OCI-LY1 (cell line): ENCODE results near the gene PID1.

Experiments used
- H2AFZ ChIP-seq: fragments of 200-600 bp; sonication (generic), shearing (Covaris generic); 2 replicates; pipeline ENCODE4 v1.6.0; 2014; ENCODE audit warnings: antibody characterized with exemption, mild to moderate bottlenecking, low read length
- H3F3A ChIP-seq: fragments of 200-600 bp; sonication (generic), shearing (Covaris generic); 2 replicates; pipeline ENCODE4 v1.6.0; 2014; ENCODE audit warnings: mild to moderate bottlenecking, antibody characterized with exemption, low read length, moderate library complexity; ENCODE audit not compliant: insufficient read depth
- H3K27ac ChIP-seq: fragments of 200-600 bp; sonication (generic); 2 replicates; pipeline ENCODE4 v1.5.1; 2014; ENCODE audit warnings: low read length, mixed run types, mild to moderate bottlenecking, low read depth; ENCODE audit not compliant: poor library complexity, severe bottlenecking
- H3K27me3 ChIP-seq: fragments of 200-600 bp; sonication (generic); 2 replicates; pipeline ENCODE4 v1.6.0; 2014; ENCODE audit warnings: antibody characterized with exemption, mild to moderate bottlenecking, low read length, moderate library complexity; ENCODE audit not compliant: insufficient read depth
- H3K36me3 ChIP-seq: fragments of 200-600 bp; sonication (generic); 2 replicates; pipeline ENCODE4 v1.6.1; 2014; ENCODE audit warnings: mild to moderate bottlenecking, antibody characterized with exemption, low read length, moderate library complexity, mixed read lengths; ENCODE audit not compliant: insufficient read depth
- H3K4me1 ChIP-seq: fragments of 200-600 bp; sonication (generic); 2 replicates; pipeline ENCODE4 v1.5.1; 2014; ENCODE audit warnings: mild to moderate bottlenecking, low read length, moderate library complexity; ENCODE audit not compliant: insufficient read depth, severe bottlenecking
- H3K4me2 ChIP-seq: fragments of 200-600 bp; sonication (generic), shearing (Covaris generic); 2 replicates; pipeline ENCODE4 v1.6.1; 2014; ENCODE audit warnings: low read length
- H3K4me3 ChIP-seq: fragments of 200-600 bp; sonication (generic); 2 replicates; pipeline ENCODE4 v1.5.1; 2014; ENCODE audit warnings: low read length, low read depth, mild to moderate bottlenecking, mixed read lengths; ENCODE audit not compliant: poor library complexity, severe bottlenecking
- H3K79me2 ChIP-seq: fragments of 200-600 bp; shearing (Covaris generic); 2 replicates; pipeline ENCODE4 v1.6.1; 2016; ENCODE audit warnings: mixed run types, low read length, mixed read lengths; ENCODE audit not compliant: insufficient read depth
- H3K9ac ChIP-seq: fragments of 200-600 bp; sonication (generic), shearing (Covaris generic); 2 replicates; pipeline ENCODE4 v1.6.1; 2014; ENCODE audit warnings: mild to moderate bottlenecking, low read length, mixed read lengths
- H3K9me2 ChIP-seq: fragments of 200-600 bp; sonication (generic), shearing (Covaris generic); 2 replicates; pipeline ENCODE4 v1.6.1; 2014; ENCODE audit warnings: low read depth, mild to moderate bottlenecking, low read length, mixed read lengths
- H3K9me3 ChIP-seq: fragments of 200-600 bp; shearing (Covaris generic); 2 replicates; pipeline ENCODE4 v1.6.1; 2014; ENCODE audit warnings: low read length, mixed read lengths
- H4K20me1 ChIP-seq: fragments of 200-600 bp; sonication (generic), shearing (Covaris generic); 2 replicates; pipeline ENCODE4 v1.6.0; 2016; ENCODE audit warnings: mild to moderate bottlenecking, low read length; ENCODE audit not compliant: insufficient read depth
- CTCF ChIP-seq: fragments of 200-600 bp; sonication (generic), shearing (Covaris generic); IDR thresholded peaks from 2 replicates; pipeline ENCODE4 v1.5.1; 2017; ENCODE audit warnings: mild to moderate bottlenecking, antibody characterized with exemption, low read length, moderate library complexity, mixed read lengths
- EZH2 ChIP-seq: fragments of 200-600 bp; sonication (generic), shearing (Covaris generic); IDR thresholded peaks from 2 replicates; pipeline ENCODE4 v1.8.0; 2017; ENCODE audit warnings: borderline replicate concordance, mixed run types, mild to moderate bottlenecking, antibody characterized with exemption, low read length, moderate library complexity, mixed read lengths

Gene PID1

GRCh38 chr2:229163893-229164292, 107.2 kb downstream of the PID1 start:
- Histone ChIP-seq H3K4me1 (no peaks in the 10 kb centered on the region), H2AFZ (no peak overlapping the region), H3K9me3 (no peaks in the 10 kb centered on the region), H3K4me3 (no peak overlapping the region), H3K36me3 (no peaks in the 10 kb centered on the region), H3K4me2 (no peak overlapping the region), H3K9ac (no peak overlapping the region), H3K27ac (no peak overlapping the region), H3K27me3 (no peaks in the 10 kb centered on the region), H4K20me1 (no peaks in the 10 kb centered on the region), H3F3A (no peaks in the 10 kb centered on the region), H3K9me2 (no peaks in the 10 kb centered on the region), H3K79me2 (no peaks in the 10 kb centered on the region)
- TF ChIP-seq EZH2 = no peak
- no peak for TF ChIP-seq CTCF

- Histone ChIP-seq H2AFZ (no peak overlapping the region), H3F3A (no peaks in the 10 kb centered on the region), H3K36me3 (no peaks in the 10 kb centered on the region), H3K79me2 (no peaks in the 10 kb centered on the region), H3K4me1 (no peaks in the 10 kb centered on the region), H3K4me2 (no peak overlapping the region), H3K27me3 (no peaks in the 10 kb centered on the region), H3K27ac (no peak overlapping the region), H3K9ac (no peak overlapping the region), H3K9me2 (no peaks in the 10 kb centered on the region), H3K9me3 (no peaks in the 10 kb centered on the region), H3K4me3 (no peak overlapping the region), H4K20me1 (no peaks in the 10 kb centered on the region)
- TF ChIP-seq CTCF (no peak), EZH2 (no peak)
These were observed 109.1 kb downstream of the PID1 start for GRCh38 chr2:229162015-229162414.

GRCh38 chr2:229160984-229161383, 110.1 kb downstream of the PID1 start:
- H3K27ac ChIP-seq = no peak overlapping the region
- H3K4me1 ChIP-seq = no peaks in the 10 kb centered on the region
- H3K27me3 ChIP-seq = no peaks in the 10 kb centered on the region
- H3F3A ChIP-seq = no peaks in the 10 kb centered on the region
- H3K4me3 ChIP-seq = no peak overlapping the region
- H3K79me2 ChIP-seq = no peaks in the 10 kb centered on the region
- H2AFZ ChIP-seq = no peak overlapping the region
- H4K20me1 ChIP-seq = no peaks in the 10 kb centered on the region
- no peaks in the 10 kb centered on the region for H3K36me3 ChIP-seq
- H3K4me2 ChIP-seq = no peak overlapping the region
- TF ChIP-seq EZH2 = no peak
- no peak for TF ChIP-seq CTCF
- H3K9me3 ChIP-seq = no peaks in the 10 kb centered on the region
- H3K9me2 ChIP-seq = no peaks in the 10 kb centered on the region
- no peak overlapping the region for H3K9ac ChIP-seq
